HL-60 (cell line): Measurements from ENCODE around the gene AKR1B1.

Experiments
- POLR2AphosphoS5 ChIP-seq: IDR thresholded peaks from 2 replicates; pipeline ENCODE4 v1.6.1; 2012; ENCODE audit warnings: low read depth
- TF ChIP-seq, protein P1 (sequence below): IDR thresholded peaks from one replicate; pipeline ENCODE4 v1.5.1; 2011; ENCODE audit warnings: low read length, control low read depth, inconsistent platforms; ENCODE audit not compliant: insufficient read depth

DNA sequence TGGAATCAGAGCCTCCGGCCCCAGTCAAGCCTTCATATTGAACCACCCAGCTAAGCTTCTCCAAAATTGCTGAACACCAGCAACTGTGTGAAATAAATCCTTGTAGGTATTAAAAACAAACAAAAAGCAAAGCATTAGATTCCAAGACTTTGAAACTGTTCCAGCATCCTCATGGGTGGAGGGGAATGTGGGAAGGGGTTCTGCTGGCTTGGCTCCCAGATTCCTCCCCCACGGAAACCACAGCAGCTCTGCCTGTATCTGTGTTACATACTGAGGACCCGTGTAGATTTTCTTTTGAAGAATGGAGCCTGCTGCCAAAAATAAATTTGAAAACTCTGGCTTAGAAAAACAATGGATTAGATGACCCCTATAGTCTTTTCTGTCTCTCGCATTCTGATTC, 20.0 kb downstream of the AKR1B1 start:
- TF ChIP-seq, protein P1, sequence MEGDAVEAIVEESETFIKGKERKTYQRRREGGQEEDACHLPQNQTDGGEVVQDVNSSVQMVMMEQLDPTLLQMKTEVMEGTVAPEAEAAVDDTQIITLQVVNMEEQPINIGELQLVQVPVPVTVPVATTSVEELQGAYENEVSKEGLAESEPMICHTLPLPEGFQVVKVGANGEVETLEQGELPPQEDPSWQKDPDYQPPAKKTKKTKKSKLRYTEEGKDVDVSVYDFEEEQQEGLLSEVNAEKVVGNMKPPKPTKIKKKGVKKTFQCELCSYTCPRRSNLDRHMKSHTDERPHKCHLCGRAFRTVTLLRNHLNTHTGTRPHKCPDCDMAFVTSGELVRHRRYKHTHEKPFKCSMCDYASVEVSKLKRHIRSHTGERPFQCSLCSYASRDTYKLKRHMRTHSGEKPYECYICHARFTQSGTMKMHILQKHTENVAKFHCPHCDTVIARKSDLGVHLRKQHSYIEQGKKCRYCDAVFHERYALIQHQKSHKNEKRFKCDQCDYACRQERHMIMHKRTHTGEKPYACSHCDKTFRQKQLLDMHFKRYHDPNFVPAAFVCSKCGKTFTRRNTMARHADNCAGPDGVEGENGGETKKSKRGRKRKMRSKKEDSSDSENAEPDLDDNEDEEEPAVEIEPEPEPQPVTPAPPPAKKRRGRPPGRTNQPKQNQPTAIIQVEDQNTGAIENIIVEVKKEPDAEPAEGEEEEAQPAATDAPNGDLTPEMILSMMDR = no peak
- TF ChIP-seq POLR2AphosphoS5 = no peak
